ENCODE data around the gene DNAH3. TPM values are rescaled to one million over a fixed set of nuclear protein-coding genes. Genes with fewer than 3 reads are reported as not detected.

DNAH3 gene
- polyA plus RNA-seq, 2 of the 4 experiments (the other 2 are of a cell fraction): 0.37 to 0.81 TPM

DNA sequence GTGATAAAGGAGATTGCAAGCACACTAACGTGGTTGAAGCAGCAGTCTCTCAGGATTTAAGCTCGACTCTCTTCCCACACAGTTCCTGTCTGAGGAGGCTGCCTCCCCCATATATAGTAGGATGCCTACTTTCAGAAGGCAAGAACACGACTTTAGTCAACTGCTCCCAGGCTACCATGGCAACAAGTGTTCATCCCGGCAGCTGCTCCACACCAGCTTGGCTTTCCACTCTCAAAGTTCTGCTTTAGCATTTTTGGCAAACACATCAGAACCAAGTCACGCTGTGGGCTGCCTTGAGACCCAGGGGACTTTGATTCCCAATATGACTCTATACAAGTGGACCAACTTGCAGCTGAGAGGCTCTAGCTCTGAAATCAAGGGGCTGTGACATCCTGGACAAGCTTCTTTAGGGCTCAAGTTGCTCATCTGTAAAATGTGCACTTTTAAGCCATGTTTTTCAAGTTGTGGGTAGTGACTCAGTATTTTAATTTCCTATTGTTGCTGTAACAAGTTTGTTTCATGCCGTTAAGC lies 44.2 kb upstream of the DNAH3 start:
- H3K4me1 ChIP-seq: no peaks in the 10 kb centered on the region
- FAIRE-seq: no peak
- no peak overlapping the region for H3K27ac ChIP-seq
- no peak for TF ChIP-seq FOSL2 (IDR thresholded peaks at IDR 0.05)
- no peak for TF ChIP-seq FOSL2 (CRISPR knock-in tag; IDR thresholded peaks at IDR 0.05)
- TF ChIP-seq, protein P1, sequence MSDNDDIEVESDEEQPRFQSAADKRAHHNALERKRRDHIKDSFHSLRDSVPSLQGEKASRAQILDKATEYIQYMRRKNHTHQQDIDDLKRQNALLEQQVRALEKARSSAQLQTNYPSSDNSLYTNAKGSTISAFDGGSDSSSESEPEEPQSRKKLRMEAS (IDR thresholded peaks at IDR 0.05): no peak
- no peak for TF ChIP-seq MAFK (IDR thresholded peaks at IDR 0.05; ENCODE audit: partially characterized antibody)
- TF ChIP-seq NR3C1 (IDR thresholded peaks at IDR 0.05): no peak
- no peak for TF ChIP-seq CBX8 (IDR thresholded peaks at IDR 0.05)
- TF ChIP-seq NFE2L2 (conservative IDR thresholded peaks at IDR 0.05; ENCODE audit: low read length): no peak
- no peak for TF ChIP-seq USF2 (IDR thresholded peaks at IDR 0.05)
- TF ChIP-seq JUNB (IDR thresholded peaks at IDR 0.05): no peak
- TF ChIP-seq EP300 (IDR thresholded peaks at IDR 0.05): no peak
- TF ChIP-seq RCOR1 (IDR thresholded peaks at IDR 0.05; ENCODE audit: low read depth, low read length): no peak
- TF ChIP-seq, protein P2, sequence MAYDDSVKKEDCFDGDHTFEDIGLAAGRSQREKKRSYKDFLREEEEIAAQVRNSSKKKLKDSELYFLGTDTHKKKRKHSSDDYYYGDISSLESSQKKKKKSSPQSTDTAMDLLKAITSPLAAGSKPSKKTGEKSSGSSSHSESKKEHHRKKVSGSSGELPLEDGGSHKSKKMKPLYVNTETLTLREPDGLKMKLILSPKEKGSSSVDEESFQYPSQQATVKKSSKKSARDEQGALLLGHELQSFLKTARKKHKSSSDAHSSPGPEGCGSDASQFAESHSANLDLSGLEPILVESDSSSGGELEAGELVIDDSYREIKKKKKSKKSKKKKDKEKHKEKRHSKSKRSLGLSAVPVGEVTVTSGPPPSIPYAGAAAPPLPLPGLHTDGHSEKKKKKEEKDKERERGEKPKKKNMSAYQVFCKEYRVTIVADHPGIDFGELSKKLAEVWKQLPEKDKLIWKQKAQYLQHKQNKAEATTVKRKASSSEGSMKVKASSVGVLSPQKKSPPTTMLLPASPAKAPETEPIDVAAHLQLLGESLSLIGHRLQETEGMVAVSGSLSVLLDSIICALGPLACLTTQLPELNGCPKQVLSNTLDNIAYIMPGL (CRISPR knock-in tag; IDR thresholded peaks at IDR 0.05; ENCODE audit: borderline replicate concordance): no peak
- no peak for TF ChIP-seq HES2 (IDR thresholded peaks at IDR 0.05)
- TF ChIP-seq RAD21 (conservative IDR thresholded peaks at IDR 0.05 in 1 of 2, IDR thresholded peaks at IDR 0.05 in 1 of 2): no peak
- no peak for TF ChIP-seq FOXS1 (CRISPR knock-in tag; IDR thresholded peaks at IDR 0.05)
- TF ChIP-seq RNF2 (IDR thresholded peaks at IDR 0.05; ENCODE audit: borderline replicate concordance, low read depth): no peak
- no peak for TF ChIP-seq ZNF302 (CRISPR knock-in tag; IDR thresholded peaks at IDR 0.05)
- no peak for TF ChIP-seq ZFP36 (IDR thresholded peaks at IDR 0.05; ENCODE audit: borderline replicate concordance, partially characterized antibody)
- TF ChIP-seq ELK1 (IDR thresholded peaks at IDR 0.05; ENCODE audit: low read depth, low read length): no peak
- ChIA-PET CTCF (interaction anchor here (0.7 to 11.5 kb wide), 3 partner anchors 38 to 107 kb away, joined by 3 to 114 read pairs (median 5); no protein-coding TSS in a partner anchor), POLR2A (no interaction called here)
- 32% methylated on average over 6 of the region's 6 CpGs for WGBS (ENCODE audit: missing lambda C conversion rate)
- DNase-seq (ENCODE audit: low read depth in 1 of 2, low spot score in 1 of 2): no peak
- H3K9me3 ChIP-seq: no peaks in the 10 kb centered on the region; the same call in 2 of the 3 replicates
- H3K4me3 ChIP-seq: no peak overlapping the region
- ATAC-seq: no peak
- H3K4me2 ChIP-seq: no peak overlapping the region

DNA sequence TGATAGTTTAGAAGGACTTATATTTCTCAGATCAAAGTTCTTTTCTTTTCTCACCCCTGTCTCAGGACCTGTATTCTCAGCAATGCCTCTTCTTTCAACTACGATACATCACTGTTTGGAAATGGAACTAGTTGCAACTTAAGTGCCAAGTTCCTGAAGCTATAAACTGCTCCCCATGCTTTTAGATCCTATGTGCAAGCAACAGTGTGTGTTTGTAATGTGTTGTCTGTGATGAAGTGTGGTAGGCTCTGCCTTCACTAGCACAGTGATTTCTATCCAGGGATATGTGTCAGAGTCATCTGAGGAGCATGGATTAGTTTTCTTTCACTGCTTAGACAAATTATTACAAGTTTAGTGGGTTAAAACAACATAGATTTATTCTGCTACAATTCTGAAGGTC lies 42.3 kb upstream of the DNAH3 start:
- ChIA-PET POLR2A (no interaction called here), CTCF (interaction anchor here (1.1 to 11.5 kb wide), 4 partner anchors 86 to 343 kb away, joined by 3 to 114 read pairs (median 5); no protein-coding TSS in a partner anchor)
- ATAC-seq (no peak), FAIRE-seq (no peak), DNase-seq (ENCODE audit: low read depth in 1 of 2, low spot score in 1 of 2) (no peak)
- no peak overlapping the region for H3K4me3 ChIP-seq
- H3K4me2 ChIP-seq: no peak overlapping the region
- H3K9me3 ChIP-seq: peaks cover 3% of the 10 kb centered on the region; the same call in 1 of the 3 replicates
- 90% methylated on average over 1 of the region's 1 CpG for WGBS (ENCODE audit: missing lambda C conversion rate)
- TF ChIP-seq EHMT2 (IDR thresholded peaks at IDR 0.05; ENCODE audit: low read depth): no peak
- no peak for TF ChIP-seq BCL3 (IDR thresholded peaks at IDR 0.05)
- TF ChIP-seq PHF8 (IDR thresholded peaks at IDR 0.05; ENCODE audit: borderline replicate concordance, low read depth): no peak
- no peak for TF ChIP-seq ZSCAN20 (CRISPR knock-in tag; IDR thresholded peaks at IDR 0.05)
- no peak for TF ChIP-seq ZFP36 (IDR thresholded peaks at IDR 0.05; ENCODE audit: borderline replicate concordance, partially characterized antibody)
- no peak for TF ChIP-seq ZC3H11A (IDR thresholded peaks at IDR 0.05)
- no peak for TF ChIP-seq HEYL (CRISPR knock-in tag; IDR thresholded peaks at IDR 0.05)
- no peak for TF ChIP-seq JUNB (IDR thresholded peaks at IDR 0.05)
- TF ChIP-seq CBX8 (IDR thresholded peaks at IDR 0.05): no peak
- TF ChIP-seq HDAC2 (IDR thresholded peaks at IDR 0.05): no peak
- no peak for TF ChIP-seq FOSB (CRISPR knock-in tag; IDR thresholded peaks at IDR 0.05)
- no peak for TF ChIP-seq TFCP2L1 (CRISPR knock-in tag; IDR thresholded peaks at IDR 0.05)
- no peak for TF ChIP-seq HOXB5 (CRISPR knock-in tag; IDR thresholded peaks at IDR 0.05)
- TF ChIP-seq HES2 (IDR thresholded peaks at IDR 0.05): no peak
- TF ChIP-seq RFX5 (IDR thresholded peaks at IDR 0.05): no peak
- peaks cover 6% of the 10 kb centered on the region; the same call in 2 of the 3 replicates for H3K4me1 ChIP-seq
- H3K27ac ChIP-seq: no peak overlapping the region
